H1 (cell line): Measurements from ENCODE around the gene UBE2M. TPM values are rescaled to one million over a fixed set of nuclear protein-coding genes. Genes with fewer than 3 reads are reported as not detected.

Experiments used
- ASH2L ChIP-seq: fragments of 200-600, 300-600 bp; sonication (generic); IDR thresholded peaks from one replicate; pipeline ENCODE4 v1.7.1; 2017; ENCODE audit warnings: low read length
- BCL11A ChIP-seq, 2 experiments: IDR thresholded peaks; one replicate each; pipeline ENCODE4 v1.6.1; 2011; ENCODE audit warnings: low read depth in 2 of 2, low read length in 2 of 2, mild to moderate bottlenecking in 2 of 2
- EP300 ChIP-seq, 2 experiments: IDR thresholded peaks; 1 replicate in 1 of 2; 2 replicates in 1 of 2; pipeline ENCODE4 v1.6.1; 2011 to 2012; ENCODE audit warnings: low read depth in 2 of 2, low read length in 2 of 2, mild to moderate bottlenecking in 2 of 2, borderline replicate concordance in 1 of 2, inconsistent platforms in 1 of 2, moderate library complexity in 1 of 2
- HDAC2 ChIP-seq, 2 experiments: fragments of 300-600 bp in 1 of 2; sonication (generic) in 1 of 2; IDR thresholded peaks; 2 replicates each; pipeline ENCODE4 v1.6.1; 2011 to 2012; ENCODE audit warnings: low read depth in 2 of 2, low read length in 2 of 2, mild to moderate bottlenecking in 2 of 2, moderate library complexity in 2 of 2, borderline replicate concordance in 1 of 2, inconsistent platforms in 1 of 2
- NANOG ChIP-seq: IDR thresholded peaks from 2 replicates; pipeline ENCODE4 v1.6.1; 2011; ENCODE audit warnings: low read length, low read depth, mild to moderate bottlenecking, inconsistent platforms; ENCODE audit not compliant: insufficient read depth, poor library complexity, severe bottlenecking
- PHF8 ChIP-seq: fragments of 200-600 bp; sonication (generic); conservative IDR thresholded peaks from 2 replicates; pipeline ENCODE4 v1.7.1; 2012; ENCODE audit warnings: low read depth, mild to moderate bottlenecking, inconsistent platforms, low read length, moderate library complexity
- POLR2A ChIP-seq, 2 experiments: IDR thresholded peaks; 1 replicate in 1 of 2; 2 replicates in 1 of 2; pipeline ENCODE4 v1.6.1; 2011; ENCODE audit warnings: low read depth in 2 of 2, low read length in 2 of 2, mild to moderate bottlenecking in 2 of 2; ENCODE audit errors: control extremely low read depth in 1 of 2
- POU5F1 ChIP-seq: IDR thresholded peaks from 2 replicates; pipeline ENCODE4 v1.6.1; 2011; ENCODE audit warnings: low read depth, mild to moderate bottlenecking, low read length, moderate library complexity
- SIX5 ChIP-seq: IDR thresholded peaks from 2 replicates; pipeline ENCODE4 v1.6.1; 2011; ENCODE audit warnings: mild to moderate bottlenecking, low read depth, low read length
- TEAD4 ChIP-seq: IDR thresholded peaks from 2 replicates; pipeline ENCODE4 v1.6.1; 2012; ENCODE audit warnings: low read depth, low read length, inconsistent platforms, mixed read lengths
- polyA plus RNA-seq, 7 experiments: library from polyadenylated mRNA; depleted of rRNA in 3 of 7; stranded (reverse) in 5 of 7; unstranded in 2 of 7; fragments of >200 nt in 5 of 7; fragments of 200-250 nt in 2 of 7; gene quantifications; 1 replicate in 5 of 7; 2 replicates in 1 of 7; 4 replicates in 1 of 7; pipeline versions ENCODE4 v1.2.1 to v1.2.3, GENCODE V29; 2011 to 2013; ENCODE audit warnings: missing spikeins in 2 of 7, mixed read lengths in 2 of 7
- total RNA-seq: library from RNA; stranded (reverse); fragmentation: NEBNext Ultra II Directional; extraction: Animal tissue kit (Norgen Biotek cat#: 25700); gene quantifications from 2 replicates; pipeline ENCODE4 v1.2.1, GENCODE V29; 2021
- TF ChIP-seq, protein P1 (sequence below): fragments of 300-600 bp; sonication (generic); IDR thresholded peaks from 2 replicates; pipeline ENCODE4 v1.7.1; 2012; ENCODE audit warnings: low read length, moderate library complexity, mild to moderate bottlenecking, inconsistent platforms; ENCODE audit not compliant: insufficient replicate concordance

The UBE2M gene
- total and polyA plus RNA-seq, 2 of the 8 experiments (the other 6 are each of a cell fraction or from before 2014, with no cell fraction given), result 93.8 to 114 TPM

DNA sequence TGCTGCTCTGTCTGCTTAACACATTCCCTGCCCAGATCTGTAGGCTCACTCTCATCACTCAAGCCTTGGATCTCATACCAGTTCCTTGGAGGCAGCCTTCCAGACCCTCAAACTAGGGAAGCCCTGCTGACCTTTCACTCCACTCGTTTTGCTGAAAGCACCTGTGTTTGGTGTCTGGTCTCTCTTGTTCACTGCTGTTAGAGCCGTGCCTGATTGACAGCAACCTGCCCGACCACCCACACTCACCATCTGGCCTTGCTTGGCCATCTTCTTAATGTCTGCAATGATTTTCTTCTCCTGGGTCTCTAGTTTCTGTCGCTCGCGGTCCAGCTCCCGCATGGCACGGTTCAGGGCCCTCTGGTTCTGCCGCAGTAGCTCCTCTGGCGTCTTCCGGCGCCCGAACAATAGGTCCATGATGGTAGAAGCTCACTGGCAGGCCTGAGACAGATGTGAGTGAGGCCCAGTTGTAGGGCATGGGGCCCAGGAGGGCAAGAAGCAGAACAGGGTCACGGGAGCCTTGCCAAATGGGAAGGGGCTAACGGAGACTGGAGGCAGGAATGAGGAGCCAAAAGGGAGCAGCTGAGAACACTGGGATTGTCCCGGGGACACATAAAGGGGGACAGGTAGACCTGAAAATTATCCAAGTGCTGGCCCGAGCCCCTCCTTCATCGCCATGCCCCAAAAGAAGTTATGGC, 4.5 kb downstream of the UBE2M start (continued):
- TF ChIP-seq, protein P1, sequence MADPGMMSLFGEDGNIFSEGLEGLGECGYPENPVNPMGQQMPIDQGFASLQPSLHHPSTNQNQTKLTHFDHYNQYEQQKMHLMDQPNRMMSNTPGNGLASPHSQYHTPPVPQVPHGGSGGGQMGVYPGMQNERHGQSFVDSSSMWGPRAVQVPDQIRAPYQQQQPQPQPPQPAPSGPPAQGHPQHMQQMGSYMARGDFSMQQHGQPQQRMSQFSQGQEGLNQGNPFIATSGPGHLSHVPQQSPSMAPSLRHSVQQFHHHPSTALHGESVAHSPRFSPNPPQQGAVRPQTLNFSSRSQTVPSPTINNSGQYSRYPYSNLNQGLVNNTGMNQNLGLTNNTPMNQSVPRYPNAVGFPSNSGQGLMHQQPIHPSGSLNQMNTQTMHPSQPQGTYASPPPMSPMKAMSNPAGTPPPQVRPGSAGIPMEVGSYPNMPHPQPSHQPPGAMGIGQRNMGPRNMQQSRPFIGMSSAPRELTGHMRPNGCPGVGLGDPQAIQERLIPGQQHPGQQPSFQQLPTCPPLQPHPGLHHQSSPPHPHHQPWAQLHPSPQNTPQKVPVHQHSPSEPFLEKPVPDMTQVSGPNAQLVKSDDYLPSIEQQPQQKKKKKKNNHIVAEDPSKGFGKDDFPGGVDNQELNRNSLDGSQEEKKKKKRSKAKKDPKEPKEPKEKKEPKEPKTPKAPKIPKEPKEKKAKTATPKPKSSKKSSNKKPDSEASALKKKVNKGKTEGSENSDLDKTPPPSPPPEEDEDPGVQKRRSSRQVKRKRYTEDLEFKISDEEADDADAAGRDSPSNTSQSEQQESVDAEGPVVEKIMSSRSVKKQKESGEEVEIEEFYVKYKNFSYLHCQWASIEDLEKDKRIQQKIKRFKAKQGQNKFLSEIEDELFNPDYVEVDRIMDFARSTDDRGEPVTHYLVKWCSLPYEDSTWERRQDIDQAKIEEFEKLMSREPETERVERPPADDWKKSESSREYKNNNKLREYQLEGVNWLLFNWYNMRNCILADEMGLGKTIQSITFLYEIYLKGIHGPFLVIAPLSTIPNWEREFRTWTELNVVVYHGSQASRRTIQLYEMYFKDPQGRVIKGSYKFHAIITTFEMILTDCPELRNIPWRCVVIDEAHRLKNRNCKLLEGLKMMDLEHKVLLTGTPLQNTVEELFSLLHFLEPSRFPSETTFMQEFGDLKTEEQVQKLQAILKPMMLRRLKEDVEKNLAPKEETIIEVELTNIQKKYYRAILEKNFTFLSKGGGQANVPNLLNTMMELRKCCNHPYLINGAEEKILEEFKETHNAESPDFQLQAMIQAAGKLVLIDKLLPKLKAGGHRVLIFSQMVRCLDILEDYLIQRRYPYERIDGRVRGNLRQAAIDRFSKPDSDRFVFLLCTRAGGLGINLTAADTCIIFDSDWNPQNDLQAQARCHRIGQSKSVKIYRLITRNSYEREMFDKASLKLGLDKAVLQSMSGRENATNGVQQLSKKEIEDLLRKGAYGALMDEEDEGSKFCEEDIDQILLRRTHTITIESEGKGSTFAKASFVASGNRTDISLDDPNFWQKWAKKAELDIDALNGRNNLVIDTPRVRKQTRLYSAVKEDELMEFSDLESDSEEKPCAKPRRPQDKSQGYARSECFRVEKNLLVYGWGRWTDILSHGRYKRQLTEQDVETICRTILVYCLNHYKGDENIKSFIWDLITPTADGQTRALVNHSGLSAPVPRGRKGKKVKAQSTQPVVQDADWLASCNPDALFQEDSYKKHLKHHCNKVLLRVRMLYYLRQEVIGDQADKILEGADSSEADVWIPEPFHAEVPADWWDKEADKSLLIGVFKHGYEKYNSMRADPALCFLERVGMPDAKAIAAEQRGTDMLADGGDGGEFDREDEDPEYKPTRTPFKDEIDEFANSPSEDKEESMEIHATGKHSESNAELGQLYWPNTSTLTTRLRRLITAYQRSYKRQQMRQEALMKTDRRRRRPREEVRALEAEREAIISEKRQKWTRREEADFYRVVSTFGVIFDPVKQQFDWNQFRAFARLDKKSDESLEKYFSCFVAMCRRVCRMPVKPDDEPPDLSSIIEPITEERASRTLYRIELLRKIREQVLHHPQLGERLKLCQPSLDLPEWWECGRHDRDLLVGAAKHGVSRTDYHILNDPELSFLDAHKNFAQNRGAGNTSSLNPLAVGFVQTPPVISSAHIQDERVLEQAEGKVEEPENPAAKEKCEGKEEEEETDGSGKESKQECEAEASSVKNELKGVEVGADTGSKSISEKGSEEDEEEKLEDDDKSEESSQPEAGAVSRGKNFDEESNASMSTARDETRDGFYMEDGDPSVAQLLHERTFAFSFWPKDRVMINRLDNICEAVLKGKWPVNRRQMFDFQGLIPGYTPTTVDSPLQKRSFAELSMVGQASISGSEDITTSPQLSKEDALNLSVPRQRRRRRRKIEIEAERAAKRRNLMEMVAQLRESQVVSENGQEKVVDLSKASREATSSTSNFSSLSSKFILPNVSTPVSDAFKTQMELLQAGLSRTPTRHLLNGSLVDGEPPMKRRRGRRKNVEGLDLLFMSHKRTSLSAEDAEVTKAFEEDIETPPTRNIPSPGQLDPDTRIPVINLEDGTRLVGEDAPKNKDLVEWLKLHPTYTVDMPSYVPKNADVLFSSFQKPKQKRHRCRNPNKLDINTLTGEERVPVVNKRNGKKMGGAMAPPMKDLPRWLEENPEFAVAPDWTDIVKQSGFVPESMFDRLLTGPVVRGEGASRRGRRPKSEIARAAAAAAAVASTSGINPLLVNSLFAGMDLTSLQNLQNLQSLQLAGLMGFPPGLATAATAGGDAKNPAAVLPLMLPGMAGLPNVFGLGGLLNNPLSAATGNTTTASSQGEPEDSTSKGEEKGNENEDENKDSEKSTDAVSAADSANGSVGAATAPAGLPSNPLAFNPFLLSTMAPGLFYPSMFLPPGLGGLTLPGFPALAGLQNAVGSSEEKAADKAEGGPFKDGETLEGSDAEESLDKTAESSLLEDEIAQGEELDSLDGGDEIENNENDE, result no peak
- TF ChIP-seq ASH2L (no peak), TEAD4 (no peak), BCL11A (IDR thresholded peaks at IDR 0.05; ENCODE audit: low read depth in 2 of 2, low read length in 2 of 2) (no peak), POU5F1 (no peak), NANOG (no peak), HDAC2 (IDR thresholded peaks at IDR 0.05; ENCODE audit: borderline replicate concordance in 1 of 2, low read depth in 2 of 2, low read length in 2 of 2) (no peak), POLR2A (IDR thresholded peaks at IDR 0.05; ENCODE audit: control extremely low read depth in 1 of 2, low read depth in 2 of 2, low read length in 2 of 2) (no peak), EP300 (IDR thresholded peaks at IDR 0.05; ENCODE audit: borderline replicate concordance in 1 of 2, low read depth in 2 of 2, low read length in 2 of 2) (no peak), SIX5 (no peak), PHF8 (no peak)
